Mammary epithelial cell (primary cell): ENCODE measurements around the gene B4GALT2.

ENCODE experiments used
- CTCF ChIP-seq, 2 donors: IDR thresholded peaks in 1 of 2; conservative IDR thresholded peaks in 1 of 2; 2 replicates each; pipeline ENCODE4 v1.5.1; 2011 to 2012; ENCODE audit warnings: inconsistent platforms in 2 of 2, low read length in 2 of 2, mild to moderate bottlenecking in 2 of 2, control low read depth in 1 of 2, low read depth in 1 of 2; ENCODE audit not compliant: insufficient read depth in 1 of 2; ENCODE audit errors: extremely low read depth in 1 of 2
- EZH2 ChIP-seq: IDR thresholded peaks from 2 replicates; pipeline ENCODE4 v1.6.1; 2012; ENCODE audit warnings: low read length, inconsistent platforms, borderline replicate concordance

- TF ChIP-seq EZH2 (no peak), CTCF (conservative IDR thresholded peaks at IDR 0.05 in 1 of 2, IDR thresholded peaks at IDR 0.05 in 1 of 2; ENCODE audit: extremely low read depth in 1 of 2, insufficient read depth in 1 of 2, low read depth in 1 of 2, low read length in 2 of 2) (no peak)
Observed at GRCh38 chr1:44016041-44016889, 37.3 kb downstream of the B4GALT2 start.
